T-helper 1 cell treated with Interleukin-12 subunit alpha and Interleukin-12 subunit beta and Interleukin-4 antibody, amounts not matched to agents 30 μg/mL and 1 μg/mL, for 36 hours (primary cell): ENCODE measurements around the gene YY1.

Experiments used
- H3K27ac Mint-ChIP-seq: one replicate; pipeline ENCODE4 v1.8.0; 2021; ENCODE audit warnings: mild to moderate bottlenecking, mixed read lengths
- H3K27me3 Mint-ChIP-seq: one replicate; pipeline ENCODE4 v1.8.0; 2021; ENCODE audit warnings: low read depth, mixed read lengths
- H3K36me3 Mint-ChIP-seq: one replicate; pipeline ENCODE4 v1.8.0; 2021; ENCODE audit warnings: low read depth, mixed read lengths
- H3K4me1 Mint-ChIP-seq: one replicate; pipeline ENCODE4 v1.8.0; 2021; ENCODE audit warnings: low read depth, mixed read lengths
- H3K4me3 Mint-ChIP-seq: one replicate; pipeline ENCODE4 v1.8.0; 2021; ENCODE audit warnings: mild to moderate bottlenecking, moderate library complexity, mixed read lengths
- H3K9me3 Mint-ChIP-seq: one replicate; pipeline ENCODE4 v1.8.0; 2021; ENCODE audit warnings: mixed read lengths

The YY1 gene

GRCh38 chr14:100313464-100314230 is 74.7 kb downstream of the YY1 start:
- peaks cover 4% of the 10 kb centered on the region for H3K4me1 Mint-ChIP-seq
- no peaks in the 10 kb centered on the region for H3K9me3 Mint-ChIP-seq
- peaks cover 12% of the 10 kb centered on the region for H3K27me3 Mint-ChIP-seq
- H3K27ac Mint-ChIP-seq = no peak overlapping the region
- no peaks in the 10 kb centered on the region for H3K36me3 Mint-ChIP-seq
- no peak overlapping the region for H3K4me3 Mint-ChIP-seq

- no peak overlapping the region for H3K27ac Mint-ChIP-seq
- H3K4me3 Mint-ChIP-seq = no peak overlapping the region
- H3K9me3 Mint-ChIP-seq = no peaks in the 10 kb centered on the region
- peaks cover 11% of the 10 kb centered on the region for H3K27me3 Mint-ChIP-seq
- H3K4me1 Mint-ChIP-seq = peaks cover 3% of the 10 kb centered on the region
- H3K36me3 Mint-ChIP-seq = no peaks in the 10 kb centered on the region
Observed at GRCh38 chr14:100314724-100315123, 75.8 kb downstream of the YY1 start.

- H3K9me3 Mint-ChIP-seq = no peaks in the 10 kb centered on the region
- H3K27ac Mint-ChIP-seq = no peak overlapping the region
- H3K27me3 Mint-ChIP-seq = peaks cover 10% of the 10 kb centered on the region
- peak overlapping the region; percentile 63 for H3K4me3 Mint-ChIP-seq
- H3K36me3 Mint-ChIP-seq = no peaks in the 10 kb centered on the region
- peaks cover 7% of the 10 kb centered on the region for H3K4me1 Mint-ChIP-seq
Observed at GRCh38 chr14:100317389-100317788, 78.4 kb downstream of the YY1 start.

- Mint-ChIP-seq H3K36me3 (no peaks in the 10 kb centered on the region), H3K4me3 (peak overlapping the region; percentile 63), H3K9me3 (no peaks in the 10 kb centered on the region), H3K27ac (peak overlapping the region; percentile 9), H3K4me1 (peaks cover 7% of the 10 kb centered on the region), H3K27me3 (peaks cover 10% of the 10 kb centered on the region)
Observed at GRCh38 chr14:100317912-100318808, 79.2 kb downstream of the YY1 start.

GRCh38 chr14:100320157-100320856 is 81.4 kb downstream of the YY1 start:
- no peaks in the 10 kb centered on the region for H3K9me3 Mint-ChIP-seq
- no peaks in the 10 kb centered on the region for H3K36me3 Mint-ChIP-seq
- H3K4me3 Mint-ChIP-seq = no peak overlapping the region
- peaks cover 10% of the 10 kb centered on the region for H3K27me3 Mint-ChIP-seq
- H3K27ac Mint-ChIP-seq = no peak overlapping the region
- peaks cover 7% of the 10 kb centered on the region for H3K4me1 Mint-ChIP-seq

- Mint-ChIP-seq H3K36me3 (no peaks in the 10 kb centered on the region), H3K27me3 (peaks cover 10% of the 10 kb centered on the region), H3K4me1 (peaks cover 7% of the 10 kb centered on the region), H3K9me3 (no peaks in the 10 kb centered on the region), H3K27ac (no peak overlapping the region), H3K4me3 (no peak overlapping the region)
Observed at GRCh38 chr14:100321473-100322137, 82.7 kb downstream of the YY1 start.

- H3K9me3 Mint-ChIP-seq = no peaks in the 10 kb centered on the region
- H3K4me3 Mint-ChIP-seq = no peak overlapping the region
- H3K36me3 Mint-ChIP-seq = no peaks in the 10 kb centered on the region
- H3K27ac Mint-ChIP-seq = no peak overlapping the region
- H3K4me1 Mint-ChIP-seq = peaks cover 7% of the 10 kb centered on the region
- peaks cover 10% of the 10 kb centered on the region for H3K27me3 Mint-ChIP-seq
Observed at GRCh38 chr14:100322138-100322957, 83.4 kb downstream of the YY1 start.

- H3K27ac Mint-ChIP-seq = no peak within 1 kb of the TSS
- peaks cover 10% of the 10 kb centered on the region for H3K27me3 Mint-ChIP-seq
- peaks cover 5% of the 10 kb centered on the region for H3K4me1 Mint-ChIP-seq
- no peak within 1 kb of the TSS for H3K4me3 Mint-ChIP-seq
- H3K9me3 Mint-ChIP-seq = no peaks in the 10 kb centered on the region
- no peaks in the 10 kb centered on the region for H3K36me3 Mint-ChIP-seq
Observed at GRCh38 chr14:100323121-100323941, 84.4 kb downstream of the YY1 start, which contains the start of gene SLC25A47. Gene SLC25A47 (plus strand): TSS chr14:100323339. CDS start chr14:100323415, 76 bp downstream.

GRCh38 chr14:100323942-100324307 is 85.0 kb downstream of the YY1 start:
- no peak overlapping the region for H3K27ac Mint-ChIP-seq
- H3K27me3 Mint-ChIP-seq = peaks cover 10% of the 10 kb centered on the region
- H3K4me3 Mint-ChIP-seq = no peak overlapping the region
- no peaks in the 10 kb centered on the region for H3K36me3 Mint-ChIP-seq
- H3K9me3 Mint-ChIP-seq = no peaks in the 10 kb centered on the region
- peaks cover 5% of the 10 kb centered on the region for H3K4me1 Mint-ChIP-seq

- Mint-ChIP-seq H3K4me1 (peaks cover 1% of the 10 kb centered on the region), H3K9me3 (no peaks in the 10 kb centered on the region), H3K36me3 (no peaks in the 10 kb centered on the region), H3K4me3 (no peak overlapping the region), H3K27me3 (peaks cover 6% of the 10 kb centered on the region), H3K27ac (no peak overlapping the region)
Observed at GRCh38 chr14:100325231-100325632, 86.3 kb downstream of the YY1 start.

- Mint-ChIP-seq H3K4me3 (no peak overlapping the region), H3K36me3 (no peaks in the 10 kb centered on the region), H3K27ac (no peak overlapping the region), H3K4me1 (no peaks in the 10 kb centered on the region), H3K9me3 (no peaks in the 10 kb centered on the region), H3K27me3 (no peaks in the 10 kb centered on the region)
Observed at GRCh38 chr14:100325958-100326357, 87.0 kb downstream of the YY1 start.

- no peak overlapping the region for H3K27ac Mint-ChIP-seq
- H3K9me3 Mint-ChIP-seq = no peaks in the 10 kb centered on the region
- no peaks in the 10 kb centered on the region for H3K4me1 Mint-ChIP-seq
- H3K27me3 Mint-ChIP-seq = no peaks in the 10 kb centered on the region
- peaks cover 2% of the 10 kb centered on the region for H3K36me3 Mint-ChIP-seq
- H3K4me3 Mint-ChIP-seq = no peak overlapping the region
Observed at GRCh38 chr14:100327128-100327527, 88.2 kb downstream of the YY1 start.
